GM23338 (cell line): ENCODE results near the gene COX8A. TPM values are rescaled to one million over a fixed set of nuclear protein-coding genes. Genes with fewer than 3 reads are reported as not detected.

Experiments
- ATAC-seq: fragments of 200-7000 bp; cut with Tn5 transposase; 3 replicates; pipeline ENCODE4 v1.9.1; 2020
- DNase-seq: peaks from one replicate; pipeline ENCODE4 v3.0.0-alpha.2; 2015; ENCODE audit warnings: low spot score
- H2AFZ ChIP-seq: fragments of 200-600 bp; sonication (generic); 2 replicates; pipeline ENCODE4 v1.8.0; 2016; ENCODE audit warnings: antibody characterized with exemption, mild to moderate bottlenecking, moderate library complexity
- H3F3A ChIP-seq: fragments of 200-600 bp; sonication (generic); replicated peaks from 2 replicates; pipeline ENCODE4 v1.8.0; 2017; ENCODE audit warnings: antibody characterized with exemption, mixed run types, low read depth
- H3K27ac ChIP-seq: fragments of 200-600 bp; sonication (generic); 2 replicates; pipeline ENCODE4 v1.6.1; 2016; ENCODE audit warnings: low read depth
- H3K27me3 ChIP-seq: fragments of 200-600 bp; sonication (generic); 2 replicates; pipeline ENCODE4 v1.8.0; 2016; ENCODE audit warnings: mild to moderate bottlenecking, mixed run types, moderate library complexity; ENCODE audit not compliant: insufficient read depth
- H3K36me3 ChIP-seq: fragments of 200-600 bp; sonication (generic); 2 replicates; pipeline ENCODE4 v1.8.0; 2016; ENCODE audit warnings: mild to moderate bottlenecking; ENCODE audit not compliant: insufficient read depth
- H3K4me1 ChIP-seq: fragments of 200-600 bp; sonication (generic); 2 replicates; pipeline ENCODE4 v1.8.0; 2016; ENCODE audit warnings: mild to moderate bottlenecking, moderate library complexity; ENCODE audit not compliant: insufficient read depth
- H3K4me2 ChIP-seq: fragments of 200-600 bp; sonication (generic); 2 replicates; pipeline ENCODE4 v1.7.1; 2017; ENCODE audit warnings: mixed run types
- H3K4me3 ChIP-seq: fragments of 200-600 bp; sonication (generic); 2 replicates; pipeline ENCODE4 v1.6.1; 2016; ENCODE audit warnings: mixed run types
- H3K79me2 ChIP-seq: fragments of 200-600 bp; sonication (generic); replicated peaks from 2 replicates; pipeline ENCODE4 v1.8.0; 2017; ENCODE audit warnings: mild to moderate bottlenecking; ENCODE audit not compliant: insufficient read depth
- H3K9me2 ChIP-seq: fragments of 200-600 bp; sonication (generic); 2 replicates; pipeline ENCODE4 v1.8.0; 2017; ENCODE audit not compliant: insufficient read depth
- H4K20me1 ChIP-seq: fragments of 200-600 bp; sonication (generic); replicated peaks from 2 replicates; pipeline ENCODE4 v1.8.0; 2017; ENCODE audit warnings: mild to moderate bottlenecking; ENCODE audit not compliant: insufficient read depth
- H3K27ac Mint-ChIP-seq: 2 replicates; pipeline ENCODE4 v1.8.0; 2020; ENCODE audit warnings: inconsistent platforms, mild to moderate bottlenecking, moderate library complexity, mixed read lengths
- H3K27me3 Mint-ChIP-seq: 3 replicates; pipeline ENCODE4 v1.8.0; 2022; ENCODE audit warnings: low read depth, mild to moderate bottlenecking, moderate library complexity, mixed read lengths, inconsistent platforms; ENCODE audit not compliant: insufficient read depth, poor library complexity
- H3K36me3 Mint-ChIP-seq: 3 replicates; pipeline ENCODE4 v1.8.0; 2021; ENCODE audit warnings: low read depth, mild to moderate bottlenecking, inconsistent platforms, moderate library complexity, mixed read lengths
- H3K4me1 Mint-ChIP-seq: 3 replicates; pipeline ENCODE4 v1.8.0; 2020; ENCODE audit warnings: mild to moderate bottlenecking, inconsistent platforms, mixed read lengths
- H3K4me3 Mint-ChIP-seq: 3 replicates; pipeline ENCODE4 v1.8.0; 2021; ENCODE audit warnings: moderate library complexity, mild to moderate bottlenecking, inconsistent platforms, mixed read lengths
- H3K9me3 Mint-ChIP-seq: 3 replicates; pipeline ENCODE4 v1.8.0; 2020; ENCODE audit warnings: moderate library complexity, mild to moderate bottlenecking, inconsistent platforms, mixed read lengths
- CREB1 ChIP-seq: fragments of 250-450 bp; sonication (Bioruptor Pico); IDR thresholded peaks from 2 replicates; pipeline ENCODE4 v1.5.0; 2020; ENCODE audit warnings: low read depth, mild to moderate bottlenecking, moderate library complexity
- EZH2 ChIP-seq: fragments of 200-600 bp; sonication (generic); IDR thresholded peaks from one replicate; pipeline ENCODE4 v1.8.0; 2017; ENCODE audit warnings: antibody characterized with exemption, mild to moderate bottlenecking, low read depth; ENCODE audit not compliant: unreplicated experiment
- JUNB ChIP-seq: IDR thresholded peaks from one replicate; pipeline ENCODE4 v1.6.1; 2016; ENCODE audit warnings: antibody characterized with exemption; ENCODE audit not compliant: unreplicated experiment
- NANOG ChIP-seq: IDR thresholded peaks from 2 replicates; pipeline ENCODE4 v1.6.1; 2016; ENCODE audit warnings: antibody characterized with exemption, borderline replicate concordance
- POLR2AphosphoS5 ChIP-seq: IDR thresholded peaks from 2 replicates; pipeline ENCODE4 v1.6.1; 2016; ENCODE audit warnings: antibody characterized with exemption, low read depth
- STAT1 ChIP-seq: IDR thresholded peaks from one replicate; pipeline ENCODE4 v1.6.1; 2016; ENCODE audit warnings: antibody characterized with exemption; ENCODE audit not compliant: unreplicated experiment
- ZNF331 ChIP-seq: fragments of 250-450 bp; sonication (Bioruptor Pico); IDR thresholded peaks from 2 replicates; pipeline ENCODE4 v1.5.0; 2020; ENCODE audit warnings: low read depth, mild to moderate bottlenecking, moderate library complexity
- polyA plus RNA-seq: library from polyadenylated mRNA; unstranded; fragments of >200 nt; fragmentation: Nextera tagmentation; extraction: Ambion mirVana; gene quantifications from 2 replicates; pipeline ENCODE4 v1.2.1, GENCODE V29; 2016
- total RNA-seq: library from RNA; depleted of rRNA; stranded (reverse); fragments of >200 nt; shearing (Covaris generic); gene quantifications from 2 replicates; pipeline ENCODE4 v1.2.3, GENCODE V29; 2014
- TF ChIP-seq, protein P1 (sequence below), 2 experiments: fragments of 200-600 bp in 1 of 2; sonication (generic) in 1 of 2; conservative IDR thresholded peaks; 2 replicates each; pipeline versions ENCODE4 v1.5.1 to v1.6.1; 2016 to 2017; ENCODE audit warnings: antibody characterized with exemption in 2 of 2, low read depth in 2 of 2, mild to moderate bottlenecking in 2 of 2, moderate library complexity in 1 of 2
- TF ChIP-seq, protein P2 (sequence below): fragments of 250-450 bp; sonication (Bioruptor Pico); IDR thresholded peaks from 2 replicates; pipeline ENCODE4 v1.5.0; 2020; ENCODE audit warnings: mild to moderate bottlenecking, moderate library complexity

The COX8A gene
- total and polyA plus RNA-seq, 2 experiments from 2014 or later: 427 to 483 TPM

DNA sequence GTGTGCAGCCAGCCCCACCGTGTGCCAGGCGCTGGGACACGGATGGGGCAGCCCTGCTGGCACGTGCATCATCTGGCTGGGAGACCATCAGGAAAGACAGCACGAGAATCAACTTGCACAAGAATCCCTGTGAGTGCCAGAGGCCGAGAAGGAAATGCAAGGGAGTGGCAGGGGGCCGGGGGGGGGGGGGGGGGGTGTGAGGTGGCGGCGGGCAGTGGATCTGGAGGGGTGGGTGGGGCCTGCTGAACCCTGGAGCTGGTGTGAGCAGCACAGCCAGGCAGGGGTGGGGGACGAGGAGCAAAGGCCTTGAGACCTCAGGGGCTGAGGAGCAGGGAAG, 47.3 kb downstream of the COX8A start:
- no peaks in the 10 kb centered on the region for H3K9me3 Mint-ChIP-seq

More for the DNA sequence above, 47.3 kb downstream of the COX8A start:
- no peak overlapping the region for H3K27ac ChIP-seq
- peaks cover 25% of the 10 kb centered on the region for H3F3A ChIP-seq
- Mint-ChIP-seq H3K36me3 (peaks cover 3% of the 10 kb centered on the region; the same call in 1 of the 3 replicates), H3K4me3 (peak overlapping the region; percentile 42; the same call in 1 of the 3 replicates), H3K27ac (no peak overlapping the region), H3K27me3 (peaks cover 46% of the 10 kb centered on the region), H3K4me1 (peaks cover 54% of the 10 kb centered on the region)
- no peaks in the 10 kb centered on the region for H4K20me1 ChIP-seq
- H2AFZ ChIP-seq: no peak overlapping the region
- H3K79me2 ChIP-seq: no peaks in the 10 kb centered on the region
- peaks cover 54% of the 10 kb centered on the region for H3K4me1 ChIP-seq
- H3K4me3 ChIP-seq: 0 out of 2 replicates have a peak overlapping the region, but pooled peaks have one; percentile 36
- peak overlapping the region; percentile 75 for H3K4me2 ChIP-seq
- H3K27me3 ChIP-seq: peaks cover 21% of the 10 kb centered on the region
- no peaks in the 10 kb centered on the region for H3K36me3 ChIP-seq
- TF ChIP-seq POLR2AphosphoS5 (no peak), JUNB (no peak), NANOG (no peak), EZH2 (no peak), STAT1 (no peak), CREB1 (CRISPR knock-in tag) (no peak), ZNF331 (CRISPR knock-in tag) (no peak)
- TF ChIP-seq, protein P1, sequence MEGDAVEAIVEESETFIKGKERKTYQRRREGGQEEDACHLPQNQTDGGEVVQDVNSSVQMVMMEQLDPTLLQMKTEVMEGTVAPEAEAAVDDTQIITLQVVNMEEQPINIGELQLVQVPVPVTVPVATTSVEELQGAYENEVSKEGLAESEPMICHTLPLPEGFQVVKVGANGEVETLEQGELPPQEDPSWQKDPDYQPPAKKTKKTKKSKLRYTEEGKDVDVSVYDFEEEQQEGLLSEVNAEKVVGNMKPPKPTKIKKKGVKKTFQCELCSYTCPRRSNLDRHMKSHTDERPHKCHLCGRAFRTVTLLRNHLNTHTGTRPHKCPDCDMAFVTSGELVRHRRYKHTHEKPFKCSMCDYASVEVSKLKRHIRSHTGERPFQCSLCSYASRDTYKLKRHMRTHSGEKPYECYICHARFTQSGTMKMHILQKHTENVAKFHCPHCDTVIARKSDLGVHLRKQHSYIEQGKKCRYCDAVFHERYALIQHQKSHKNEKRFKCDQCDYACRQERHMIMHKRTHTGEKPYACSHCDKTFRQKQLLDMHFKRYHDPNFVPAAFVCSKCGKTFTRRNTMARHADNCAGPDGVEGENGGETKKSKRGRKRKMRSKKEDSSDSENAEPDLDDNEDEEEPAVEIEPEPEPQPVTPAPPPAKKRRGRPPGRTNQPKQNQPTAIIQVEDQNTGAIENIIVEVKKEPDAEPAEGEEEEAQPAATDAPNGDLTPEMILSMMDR (conservative IDR thresholded peaks at IDR 0.05; ENCODE audit: low read depth in 2 of 2): no peak
- TF ChIP-seq, protein P2, sequence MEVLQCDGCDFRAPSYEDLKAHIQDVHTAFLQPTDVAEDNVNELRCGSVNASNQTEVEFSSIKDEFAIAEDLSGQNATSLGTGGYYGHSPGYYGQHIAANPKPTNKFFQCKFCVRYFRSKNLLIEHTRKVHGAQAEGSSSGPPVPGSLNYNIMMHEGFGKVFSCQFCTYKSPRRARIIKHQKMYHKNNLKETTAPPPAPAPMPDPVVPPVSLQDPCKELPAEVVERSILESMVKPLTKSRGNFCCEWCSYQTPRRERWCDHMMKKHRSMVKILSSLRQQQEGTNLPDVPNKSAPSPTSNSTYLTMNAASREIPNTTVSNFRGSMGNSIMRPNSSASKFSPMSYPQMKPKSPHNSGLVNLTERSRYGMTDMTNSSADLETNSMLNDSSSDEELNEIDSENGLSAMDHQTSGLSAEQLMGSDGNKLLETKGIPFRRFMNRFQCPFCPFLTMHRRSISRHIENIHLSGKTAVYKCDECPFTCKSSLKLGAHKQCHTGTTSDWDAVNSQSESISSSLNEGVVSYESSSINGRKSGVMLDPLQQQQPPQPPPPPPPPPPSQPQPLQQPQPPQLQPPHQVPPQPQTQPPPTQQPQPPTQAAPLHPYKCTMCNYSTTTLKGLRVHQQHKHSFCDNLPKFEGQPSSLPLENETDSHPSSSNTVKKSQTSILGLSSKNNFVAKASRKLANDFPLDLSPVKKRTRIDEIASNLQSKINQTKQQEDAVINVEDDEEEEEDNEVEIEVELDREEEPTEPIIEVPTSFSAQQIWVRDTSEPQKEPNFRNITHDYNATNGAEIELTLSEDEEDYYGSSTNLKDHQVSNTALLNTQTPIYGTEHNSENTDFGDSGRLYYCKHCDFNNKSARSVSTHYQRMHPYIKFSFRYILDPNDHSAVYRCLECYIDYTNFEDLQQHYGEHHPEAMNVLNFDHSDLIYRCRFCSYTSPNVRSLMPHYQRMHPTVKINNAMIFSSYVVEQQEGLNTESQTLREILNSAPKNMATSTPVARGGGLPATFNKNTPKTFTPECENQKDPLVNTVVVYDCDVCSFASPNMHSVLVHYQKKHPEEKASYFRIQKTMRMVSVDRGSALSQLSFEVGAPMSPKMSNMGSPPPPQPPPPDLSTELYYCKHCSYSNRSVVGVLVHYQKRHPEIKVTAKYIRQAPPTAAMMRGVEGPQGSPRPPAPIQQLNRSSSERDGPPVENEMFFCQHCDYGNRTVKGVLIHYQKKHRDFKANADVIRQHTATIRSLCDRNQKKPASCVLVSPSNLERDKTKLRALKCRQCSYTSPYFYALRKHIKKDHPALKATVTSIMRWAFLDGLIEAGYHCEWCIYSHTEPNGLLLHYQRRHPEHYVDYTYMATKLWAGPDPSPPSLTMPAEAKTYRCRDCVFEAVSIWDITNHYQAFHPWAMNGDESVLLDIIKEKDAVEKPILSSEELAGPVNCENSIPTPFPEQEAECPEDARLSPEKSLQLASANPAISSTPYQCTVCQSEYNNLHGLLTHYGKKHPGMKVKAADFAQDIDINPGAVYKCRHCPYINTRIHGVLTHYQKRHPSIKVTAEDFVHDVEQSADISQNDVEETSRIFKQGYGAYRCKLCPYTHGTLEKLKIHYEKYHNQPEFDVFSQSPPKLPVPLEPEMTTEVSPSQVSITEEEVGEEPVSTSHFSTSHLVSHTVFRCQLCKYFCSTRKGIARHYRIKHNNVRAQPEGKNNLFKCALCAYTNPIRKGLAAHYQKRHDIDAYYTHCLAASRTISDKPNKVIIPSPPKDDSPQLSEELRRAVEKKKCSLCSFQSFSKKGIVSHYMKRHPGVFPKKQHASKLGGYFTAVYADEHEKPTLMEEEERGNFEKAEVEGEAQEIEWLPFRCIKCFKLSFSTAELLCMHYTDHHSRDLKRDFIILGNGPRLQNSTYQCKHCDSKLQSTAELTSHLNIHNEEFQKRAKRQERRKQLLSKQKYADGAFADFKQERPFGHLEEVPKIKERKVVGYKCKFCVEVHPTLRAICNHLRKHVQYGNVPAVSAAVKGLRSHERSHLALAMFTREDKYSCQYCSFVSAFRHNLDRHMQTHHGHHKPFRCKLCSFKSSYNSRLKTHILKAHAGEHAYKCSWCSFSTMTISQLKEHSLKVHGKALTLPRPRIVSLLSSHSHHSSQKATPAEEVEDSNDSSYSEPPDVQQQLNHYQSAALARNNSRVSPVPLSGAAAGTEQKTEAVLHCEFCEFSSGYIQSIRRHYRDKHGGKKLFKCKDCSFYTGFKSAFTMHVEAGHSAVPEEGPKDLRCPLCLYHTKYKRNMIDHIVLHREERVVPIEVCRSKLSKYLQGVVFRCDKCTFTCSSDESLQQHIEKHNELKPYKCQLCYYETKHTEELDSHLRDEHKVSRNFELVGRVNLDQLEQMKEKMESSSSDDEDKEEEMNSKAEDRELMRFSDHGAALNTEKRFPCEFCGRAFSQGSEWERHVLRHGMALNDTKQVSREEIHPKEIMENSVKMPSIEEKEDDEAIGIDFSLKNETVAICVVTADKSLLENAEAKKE (CRISPR knock-in tag): no peak
- no peaks in the 10 kb centered on the region for H3K9me2 ChIP-seq
- peak; percentile 60 for DNase-seq
- peak; percentile 8 for ATAC-seq
